Measurements from ENCODE around the gene CILP.
"Not testable (repeated sequence)": the region's sequence is repeated elsewhere in the genome, so short reads cannot be mapped to it uniquely, and the experiment has no call there.

The CILP gene, protein sequence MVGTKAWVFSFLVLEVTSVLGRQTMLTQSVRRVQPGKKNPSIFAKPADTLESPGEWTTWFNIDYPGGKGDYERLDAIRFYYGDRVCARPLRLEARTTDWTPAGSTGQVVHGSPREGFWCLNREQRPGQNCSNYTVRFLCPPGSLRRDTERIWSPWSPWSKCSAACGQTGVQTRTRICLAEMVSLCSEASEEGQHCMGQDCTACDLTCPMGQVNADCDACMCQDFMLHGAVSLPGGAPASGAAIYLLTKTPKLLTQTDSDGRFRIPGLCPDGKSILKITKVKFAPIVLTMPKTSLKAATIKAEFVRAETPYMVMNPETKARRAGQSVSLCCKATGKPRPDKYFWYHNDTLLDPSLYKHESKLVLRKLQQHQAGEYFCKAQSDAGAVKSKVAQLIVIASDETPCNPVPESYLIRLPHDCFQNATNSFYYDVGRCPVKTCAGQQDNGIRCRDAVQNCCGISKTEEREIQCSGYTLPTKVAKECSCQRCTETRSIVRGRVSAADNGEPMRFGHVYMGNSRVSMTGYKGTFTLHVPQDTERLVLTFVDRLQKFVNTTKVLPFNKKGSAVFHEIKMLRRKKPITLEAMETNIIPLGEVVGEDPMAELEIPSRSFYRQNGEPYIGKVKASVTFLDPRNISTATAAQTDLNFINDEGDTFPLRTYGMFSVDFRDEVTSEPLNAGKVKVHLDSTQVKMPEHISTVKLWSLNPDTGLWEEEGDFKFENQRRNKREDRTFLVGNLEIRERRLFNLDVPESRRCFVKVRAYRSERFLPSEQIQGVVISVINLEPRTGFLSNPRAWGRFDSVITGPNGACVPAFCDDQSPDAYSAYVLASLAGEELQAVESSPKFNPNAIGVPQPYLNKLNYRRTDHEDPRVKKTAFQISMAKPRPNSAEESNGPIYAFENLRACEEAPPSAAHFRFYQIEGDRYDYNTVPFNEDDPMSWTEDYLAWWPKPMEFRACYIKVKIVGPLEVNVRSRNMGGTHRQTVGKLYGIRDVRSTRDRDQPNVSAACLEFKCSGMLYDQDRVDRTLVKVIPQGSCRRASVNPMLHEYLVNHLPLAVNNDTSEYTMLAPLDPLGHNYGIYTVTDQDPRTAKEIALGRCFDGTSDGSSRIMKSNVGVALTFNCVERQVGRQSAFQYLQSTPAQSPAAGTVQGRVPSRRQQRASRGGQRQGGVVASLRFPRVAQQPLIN

DNA sequence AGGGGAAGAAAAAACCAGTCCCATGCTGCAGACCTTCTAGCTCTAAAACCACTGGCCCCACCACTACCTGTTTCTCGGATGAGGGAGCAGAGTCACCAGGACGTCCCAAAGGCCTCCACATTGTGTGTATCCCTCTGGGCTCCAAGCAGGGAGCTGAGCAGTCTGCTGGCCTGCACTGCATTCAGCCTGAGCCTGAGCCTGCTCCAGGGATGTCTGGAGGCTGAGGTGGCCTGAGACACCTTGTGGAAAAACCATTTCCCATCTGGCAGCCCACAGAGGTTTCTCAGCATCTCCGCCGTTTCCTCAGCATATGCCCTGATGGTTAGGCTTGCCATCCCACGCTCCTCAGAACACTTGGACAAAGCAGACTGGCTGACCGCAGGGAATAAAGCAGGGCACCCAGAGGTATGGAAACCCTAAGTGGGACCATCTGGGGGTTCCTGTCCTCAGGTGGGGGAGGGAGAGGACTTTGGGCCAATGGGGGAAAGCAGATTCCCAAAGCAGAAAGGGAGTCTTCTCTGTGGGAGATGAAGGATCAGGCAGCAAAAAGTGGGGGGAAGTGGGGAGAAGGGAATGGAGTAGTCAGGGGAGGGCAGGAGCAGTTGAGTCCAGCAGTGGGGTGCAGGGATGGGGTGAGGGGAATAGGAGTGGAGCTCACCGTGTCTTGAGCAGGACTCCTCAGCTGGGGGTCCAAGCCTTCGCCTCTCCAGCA, at the start of gene CILP:
Gene CILP (minus strand): TSS at position 704 of the 712 bp plus-strand sequence. CDS start 1,718 bp downstream, outside the sequence.
- DNase-seq (ENCODE audit: low read depth in 3 of 3, low spot score in 1 of 3): no peak

DNA sequence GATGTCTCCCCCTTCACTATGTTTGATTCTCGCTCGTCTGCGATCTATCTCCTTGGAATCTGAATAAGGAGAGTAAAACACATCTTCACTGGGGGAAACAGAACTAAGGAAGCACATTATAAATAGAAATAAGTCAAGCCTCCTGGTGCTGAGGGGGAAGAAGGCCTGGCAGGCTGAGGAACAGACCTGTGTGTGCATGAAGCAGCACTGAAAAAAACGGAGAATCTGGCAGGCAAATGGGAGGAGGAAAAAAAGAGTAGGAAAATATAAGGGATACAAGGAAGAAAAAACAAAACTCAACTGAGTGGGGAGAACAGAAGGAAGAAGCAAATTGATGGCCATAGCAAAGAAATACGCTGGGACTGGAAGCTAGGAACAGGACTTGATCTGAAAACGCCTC, 49.7 kb upstream of the CILP start:
- DNase-seq (ENCODE audit: low read depth in 3 of 3, low spot score in 1 of 3): no peak

GRCh38 chr15:65259367-65259797, 48.1 kb upstream of the CILP start:
- no peak for DNase-seq (ENCODE audit: low read depth in 3 of 3, low spot score in 1 of 3)

GRCh38 chr15:65258375-65259262, 47.3 kb upstream of the CILP start:
- DNase-seq (ENCODE audit: low read depth in 3 of 3, low spot score in 1 of 3): no peak

DNA sequence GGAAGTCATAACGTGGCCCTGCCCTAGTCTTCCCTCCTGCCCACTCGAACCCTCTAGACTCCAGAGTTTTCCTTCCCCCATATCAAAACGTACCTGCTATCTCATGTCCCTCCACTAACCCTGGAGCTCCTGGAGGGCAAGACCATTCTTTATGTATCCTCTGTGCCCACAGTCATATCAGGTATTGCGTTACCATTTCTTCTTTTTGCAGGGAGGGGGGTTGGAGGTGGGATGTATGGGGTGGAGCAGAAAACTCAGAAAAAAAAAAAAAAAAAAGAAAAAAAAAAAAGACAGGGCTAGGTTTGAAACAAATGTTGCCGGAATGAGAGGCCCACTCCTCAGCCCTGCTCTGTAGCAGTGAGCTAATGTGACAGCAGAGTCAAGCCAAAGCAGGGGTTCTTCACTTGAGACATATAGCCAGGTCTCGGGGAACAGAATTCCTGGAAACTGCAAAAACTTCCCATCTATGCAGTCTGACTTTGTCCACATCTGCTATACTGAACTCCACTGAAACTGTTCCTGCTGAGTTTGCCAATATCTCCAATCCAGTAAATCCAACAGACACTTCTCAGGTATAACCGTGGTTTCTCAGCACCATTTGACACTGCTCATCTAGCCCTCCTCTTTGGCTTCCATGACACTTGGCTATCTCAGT, 44.3 kb upstream of the CILP start:
- DNase-seq (ENCODE audit: low read depth in 3 of 3, low spot score in 1 of 3): no peak

- DNase-seq (ENCODE audit: low read depth in 3 of 3, low spot score in 1 of 3): no peak
These were observed 43.5 kb upstream of the CILP start for GRCh38 chr15:65254758-65255157.

- DNase-seq (ENCODE audit: low read depth in 3 of 3, low spot score in 1 of 3): no peak
These were observed 43.1 kb upstream of the CILP start for GRCh38 chr15:65254356-65254755.

GRCh38 chr15:65249641-65250040, 38.4 kb upstream of the CILP start:
- peak in 1 of 3 donors; percentile 40 for DNase-seq (ENCODE audit: low read depth in 3 of 3, low spot score in 1 of 3)

GRCh38 chr15:65248511-65249255, 37.4 kb upstream of the CILP start:
- no peak for DNase-seq (ENCODE audit: low read depth in 3 of 3, low spot score in 1 of 3)

DNA sequence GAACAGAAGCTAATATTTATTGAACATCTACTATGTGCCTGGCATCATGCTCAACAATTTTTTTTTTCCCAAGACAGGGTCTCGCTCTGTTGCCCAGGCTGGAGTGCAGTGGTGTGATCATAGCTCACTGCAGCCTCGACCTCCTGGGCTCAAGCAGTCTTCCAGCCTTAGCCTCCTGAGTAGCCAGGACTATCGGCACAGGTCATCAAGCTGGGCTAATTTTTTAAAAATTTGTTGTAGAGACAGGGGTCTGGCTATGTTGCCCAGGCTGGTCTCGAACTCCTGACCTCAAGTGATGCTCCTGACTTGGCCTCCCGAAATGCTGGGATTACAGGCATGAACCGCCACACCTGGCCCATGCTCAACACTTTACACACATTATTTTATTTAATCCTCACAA, 35.7 kb upstream of the CILP start:
- DNase-seq (ENCODE audit: low read depth in 3 of 3, low spot score in 1 of 3): no peak

DNA sequence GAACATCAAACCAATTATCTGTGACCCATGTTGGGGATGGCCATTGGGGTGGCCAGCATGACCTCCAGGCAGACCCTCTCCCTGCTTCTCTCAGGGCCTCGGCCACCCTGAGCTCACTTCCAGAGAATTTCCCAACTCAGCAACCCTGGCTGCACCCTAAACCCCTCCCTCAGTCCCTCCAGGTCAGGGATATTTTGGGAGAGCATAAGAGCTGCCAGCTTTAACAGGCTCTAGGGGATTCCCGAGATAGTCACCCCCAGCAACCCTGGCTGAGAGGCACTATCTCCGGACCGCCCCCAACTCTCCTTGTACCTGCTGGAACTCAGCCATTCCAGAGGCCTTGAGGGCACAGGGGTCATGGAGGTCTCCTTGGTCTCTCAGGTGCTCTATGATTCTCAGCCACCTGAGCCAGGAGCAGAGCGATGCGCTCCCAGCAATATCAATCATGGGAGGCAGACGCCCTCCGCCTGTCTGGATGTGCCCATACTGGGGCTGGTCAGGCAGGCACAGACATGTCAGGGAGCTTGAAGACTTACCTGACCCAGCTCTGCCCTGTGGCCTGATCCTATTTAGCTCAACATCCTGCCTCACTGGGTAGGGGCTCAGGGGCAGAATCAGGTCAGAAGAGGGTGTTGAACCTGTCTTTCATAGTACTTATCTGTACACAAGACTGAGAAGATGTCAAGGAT, 34.9 kb upstream of the CILP start:
- DNase-seq (ENCODE audit: low read depth in 3 of 3, low spot score in 1 of 3): no peak

DNA sequence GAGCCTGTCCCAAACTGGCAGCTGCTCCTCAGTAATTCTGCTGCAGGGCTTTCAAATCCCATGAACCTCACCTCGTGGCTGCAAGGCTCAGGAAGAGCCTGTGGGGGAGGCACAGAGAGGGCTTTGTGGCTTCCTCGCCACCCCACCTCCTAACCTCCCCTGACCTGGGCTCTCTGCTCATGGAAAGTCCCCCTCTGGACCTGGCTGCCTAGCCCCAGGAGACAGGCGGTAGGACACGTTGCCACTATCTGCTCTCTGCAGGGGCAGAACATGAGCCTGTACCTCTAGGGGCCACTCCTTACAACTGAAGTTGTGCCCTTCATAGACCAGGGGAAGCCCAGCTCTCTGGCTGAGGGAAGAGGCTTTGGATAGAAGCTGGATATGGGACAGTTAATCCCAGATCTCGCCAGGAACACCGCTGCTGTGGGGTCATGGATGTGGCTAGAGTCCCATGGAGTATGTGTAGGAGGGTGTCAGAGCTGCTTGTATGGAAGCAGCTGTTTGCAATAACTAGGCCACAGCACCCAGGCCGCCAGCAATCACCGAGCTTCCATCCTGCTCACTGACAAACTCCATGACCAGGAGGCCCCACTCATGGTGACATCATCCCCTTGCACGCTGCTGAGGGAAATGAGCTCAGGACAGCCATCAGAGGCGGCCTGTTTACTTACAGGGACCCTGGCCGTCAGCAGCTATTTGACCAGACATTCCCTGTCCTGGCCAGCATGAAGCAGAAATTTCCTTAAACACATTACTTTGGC, 34.0 kb upstream of the CILP start:
- no peak for DNase-seq (ENCODE audit: low read depth in 3 of 3, low spot score in 1 of 3)

GRCh38 chr15:65244638-65245037, 33.4 kb upstream of the CILP start:
- DNase-seq (ENCODE audit: low read depth in 3 of 3, low spot score in 1 of 3): no peak

GRCh38 chr15:65236443-65236842, 25.2 kb upstream of the CILP start:
- not testable (repeated sequence) for DNase-seq (ENCODE audit: low read depth in 3 of 3, low spot score in 1 of 3)

GRCh38 chr15:65233696-65234095, 22.4 kb upstream of the CILP start:
- DNase-seq (ENCODE audit: low read depth in 3 of 3, low spot score in 1 of 3): no peak

DNA sequence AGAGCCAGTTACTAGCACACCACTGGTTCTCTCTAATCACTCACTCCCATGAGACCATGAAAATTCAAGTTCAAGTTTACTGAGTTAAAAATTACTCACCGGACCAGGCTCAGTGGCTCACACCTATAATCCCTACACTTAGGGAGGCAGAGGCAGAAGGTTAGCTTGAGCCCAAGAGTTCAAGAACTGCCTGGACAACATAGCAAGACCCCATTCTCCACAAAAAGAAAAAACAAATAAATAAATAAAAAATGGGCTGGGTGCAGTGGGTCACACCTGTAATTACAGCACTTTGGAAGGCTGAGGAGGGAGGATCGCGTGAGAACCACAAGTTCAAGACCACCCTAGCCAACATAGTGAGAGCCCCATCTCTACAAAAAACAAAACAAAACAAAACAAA, 21.2 kb upstream of the CILP start:
- DNase-seq (ENCODE audit: low read depth in 3 of 3, low spot score in 1 of 3): no peak

GRCh38 chr15:65231306-65231705, 20.0 kb upstream of the CILP start:
- DNase-seq (ENCODE audit: low read depth in 3 of 3, low spot score in 1 of 3): no peak

Measured in stimulated activated CD4-positive, alpha-beta T cell treated with anti-CD3 and anti-CD28 coated beads, TNF-alpha, amount 100 ng/mL, for 1 hour (primary cell).